ENCODE measurements around the gene PROSER1.

- TF ChIP-seq CTCF (conservative IDR thresholded peaks at IDR 0.05) (peak; percentile 61), EZH2 (IDR thresholded peaks at IDR 0.05; ENCODE audit: low read depth) (no peak)
These were observed 21.1 kb downstream of the PROSER1 start for GRCh38 chr13:39016787-39017186.

All from PC-9 (cell line).